NCI-H2196 (cell line): ENCODE results near the gene NBEAL1.
A peak's percentile ranks its signal among the peaks of the same experiment; 100 is the strongest.
"Not testable (repeated sequence)": the region's sequence is repeated elsewhere in the genome, so short reads cannot be mapped to it uniquely, and the experiment has no call there.

ENCODE experiments used
- DNase-seq: peaks from one replicate; lab custom pipeline; 2025; ENCODE audit not compliant: unreplicated experiment; lab: John Stamatoyannopoulos, UW

NBEAL1 gene

DNA sequence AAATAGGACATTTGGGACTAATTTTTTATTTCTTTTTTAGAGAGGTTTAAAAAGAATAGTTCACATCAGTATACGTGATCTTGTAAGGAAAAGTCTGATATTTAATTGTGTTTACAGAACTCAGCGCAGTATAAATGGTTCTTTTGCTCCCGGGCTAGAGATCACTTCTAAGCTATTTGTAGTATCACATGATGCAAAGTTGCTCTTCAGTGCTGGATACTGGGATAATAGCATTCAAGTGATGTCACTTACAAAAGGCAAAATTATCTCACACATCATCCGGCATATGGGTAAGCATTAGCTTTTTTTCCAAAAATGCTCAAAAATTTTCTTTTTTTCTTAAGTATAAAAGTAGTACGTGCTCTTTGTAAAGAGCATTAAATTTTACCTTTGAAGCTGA is 186.8 kb downstream of the NBEAL1 start:
- DNase-seq = no peak

DNA sequence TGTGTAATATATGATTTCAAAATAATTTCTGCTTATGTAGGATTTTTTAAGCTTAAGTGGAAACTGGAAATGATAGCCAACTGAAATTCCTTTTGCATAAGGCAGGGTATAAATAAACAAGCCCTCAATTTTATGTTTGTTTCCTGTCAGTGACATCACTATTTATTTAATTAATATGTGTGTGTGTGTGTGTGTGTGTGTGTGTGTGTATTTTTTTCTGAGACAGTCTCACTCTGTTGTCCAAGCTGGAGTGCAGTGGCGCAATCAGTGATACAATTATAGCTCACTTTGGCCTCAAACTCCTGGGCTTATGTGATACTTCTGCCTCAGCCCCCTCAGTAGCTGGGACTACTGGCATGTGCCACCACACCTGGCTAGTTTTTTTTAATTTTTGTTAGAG is 194.9 kb downstream of the NBEAL1 start:
- no peak for DNase-seq

DNA sequence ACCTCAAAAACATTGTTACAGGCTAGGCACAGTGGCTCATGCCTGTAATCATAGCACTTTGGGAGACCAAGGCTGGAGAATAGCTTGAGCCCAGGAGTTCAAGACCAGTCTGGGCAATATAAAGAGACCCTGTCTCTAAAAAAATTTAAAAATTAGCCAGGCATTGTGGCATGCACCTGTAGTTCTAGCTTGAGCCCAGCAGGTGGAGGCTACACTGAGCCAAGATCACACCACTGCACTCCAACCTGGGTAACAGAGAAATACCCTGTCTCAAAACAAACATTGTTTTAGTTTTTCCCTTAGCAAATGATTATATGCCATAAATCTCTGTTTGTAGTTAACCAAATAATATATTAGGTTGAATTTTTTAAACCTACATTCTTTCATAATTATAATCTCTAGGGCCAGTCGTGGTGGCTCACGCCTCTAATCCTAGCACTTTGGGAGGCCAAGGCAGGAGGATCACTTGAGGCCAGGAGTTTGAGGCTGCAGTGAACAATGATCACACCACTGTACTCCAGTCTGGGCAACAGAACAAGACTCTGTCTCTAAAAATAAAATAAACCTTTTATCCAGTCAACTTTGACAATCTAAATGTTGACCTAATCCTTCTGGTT is 210.9 kb downstream of the NBEAL1 start:
- peak; percentile 13 for DNase-seq

DNA sequence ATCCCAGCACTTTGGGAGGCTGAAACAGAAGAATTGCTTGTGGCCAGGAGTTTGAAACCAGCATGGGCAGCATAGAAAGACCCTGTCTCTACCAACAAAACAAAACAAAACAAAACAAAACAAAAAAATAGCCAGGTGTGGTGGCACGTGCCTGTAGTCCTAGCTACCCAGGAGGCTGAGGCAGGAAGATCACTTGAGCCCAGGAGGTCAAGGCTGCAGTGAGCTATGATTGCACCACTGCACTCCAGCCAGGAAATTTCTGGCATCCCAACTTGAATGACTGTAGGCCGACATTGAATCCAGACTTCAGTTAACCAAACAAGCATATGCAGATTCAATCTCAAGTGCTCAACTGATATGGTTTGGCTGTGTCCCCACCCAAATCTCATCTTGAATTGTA is 215.0 kb downstream of the NBEAL1 start:
- not testable (repeated sequence) for DNase-seq

DNA sequence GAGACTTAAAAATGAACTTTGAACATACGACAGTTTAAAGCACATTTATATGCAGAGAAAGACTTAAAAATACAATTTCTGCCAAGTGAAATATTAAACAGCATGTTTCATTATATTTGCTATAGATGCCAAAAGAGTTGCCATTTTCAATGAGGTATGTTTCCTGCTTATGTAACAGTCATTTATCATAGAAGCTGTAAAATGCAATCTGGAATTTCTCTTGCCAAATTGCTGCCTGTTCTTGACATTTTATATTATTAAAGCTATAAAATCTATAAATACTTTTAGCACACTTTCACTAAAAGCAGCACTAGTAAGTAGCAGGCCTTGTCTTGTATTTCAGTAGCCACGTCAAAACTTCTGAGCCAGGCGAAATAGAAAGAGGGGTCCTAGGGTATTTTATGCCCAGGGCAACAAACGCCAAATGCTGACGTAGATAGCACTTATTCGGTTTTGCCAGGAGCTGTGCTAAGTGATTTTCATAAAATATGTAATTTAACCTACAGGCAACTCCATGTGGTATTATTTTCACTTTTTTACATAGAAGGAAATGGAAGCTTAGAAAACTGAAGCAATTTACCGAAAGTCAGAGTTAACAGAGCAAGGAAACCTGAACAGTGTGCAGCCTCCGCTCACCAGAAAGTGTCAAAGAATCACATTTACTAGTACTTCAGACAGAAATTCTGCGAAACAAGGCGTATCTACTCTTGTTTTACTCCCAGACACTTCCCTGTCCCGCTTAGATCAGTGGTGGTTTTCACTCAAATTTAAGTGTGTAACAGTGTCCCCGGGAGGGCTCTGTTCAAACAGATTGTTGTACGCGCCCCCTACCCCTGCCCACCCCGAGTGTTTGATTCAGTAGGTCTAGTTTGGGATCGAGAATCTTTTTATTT is 222.9 kb downstream of the NBEAL1 start:
- DNase-seq = no peak

DNA sequence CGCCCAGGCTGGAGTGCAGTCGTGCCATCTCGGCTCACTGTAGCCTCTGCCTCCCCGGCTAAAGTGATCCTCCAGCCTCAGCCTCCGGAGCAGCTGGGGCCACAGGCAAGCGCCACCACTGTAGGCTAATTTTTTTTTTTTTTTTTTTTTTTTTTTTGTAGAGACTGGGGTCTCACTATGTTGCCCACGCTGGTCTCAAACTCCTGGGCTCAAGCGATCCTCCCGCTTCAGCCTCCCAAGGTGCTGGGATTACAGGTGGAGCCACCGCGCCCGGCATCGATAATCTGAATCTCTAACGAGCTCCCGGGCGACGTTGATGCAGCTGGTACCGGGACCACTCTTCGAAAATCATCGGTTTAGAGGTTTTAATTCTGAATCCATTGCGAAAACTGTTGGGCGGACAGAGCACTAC is 223.6 kb downstream of the NBEAL1 start:
- no peak for DNase-seq

DNA sequence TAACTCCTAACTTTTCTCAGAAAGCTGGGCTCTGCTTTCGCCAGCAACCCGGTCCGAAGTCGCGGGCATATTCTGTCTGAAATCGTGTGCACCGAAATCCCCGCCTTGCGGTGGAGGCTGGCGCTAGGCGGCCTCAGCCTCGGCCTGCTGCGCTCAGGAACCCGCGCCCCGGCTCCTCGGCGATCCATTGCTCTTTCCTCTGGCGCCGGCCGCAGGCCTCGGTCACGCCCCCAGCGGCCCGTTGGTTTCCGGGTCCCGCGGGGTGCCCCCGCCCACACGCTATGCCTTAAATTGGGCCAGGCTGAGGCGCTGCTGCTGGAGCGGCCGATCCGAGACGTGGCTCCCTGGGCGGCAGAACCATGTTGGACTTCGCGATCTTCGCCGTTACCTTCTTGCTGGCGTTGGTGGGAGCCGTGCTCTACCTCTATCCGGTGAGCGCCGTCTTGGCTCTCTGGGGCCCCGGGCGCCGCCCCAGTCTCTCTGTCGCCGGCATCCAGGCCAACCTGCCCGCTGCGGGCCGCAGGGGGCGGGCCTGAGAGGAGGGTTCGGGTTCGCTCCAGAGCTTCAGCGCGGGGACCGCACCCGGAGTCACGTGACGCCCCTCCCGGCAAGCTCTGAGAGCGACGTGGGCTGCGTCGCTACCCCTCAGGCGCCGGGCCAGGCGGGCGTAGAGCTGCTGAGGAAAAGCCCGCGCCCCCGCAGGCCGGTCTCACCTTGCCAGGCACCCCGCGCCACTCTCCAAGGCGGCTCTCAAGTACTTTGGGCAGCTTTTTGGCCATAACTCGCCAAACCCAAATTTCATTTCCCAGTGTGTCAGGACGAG is 224.2 kb downstream of the NBEAL1 start, which contains the start of gene CYP20A1:
TSS of gene CYP20A1 (plus strand) at position 315 of the 823 bp plus-strand sequence. CDS start at position 360, 45 bp downstream.
- peak; percentile 96 for DNase-seq

DNA sequence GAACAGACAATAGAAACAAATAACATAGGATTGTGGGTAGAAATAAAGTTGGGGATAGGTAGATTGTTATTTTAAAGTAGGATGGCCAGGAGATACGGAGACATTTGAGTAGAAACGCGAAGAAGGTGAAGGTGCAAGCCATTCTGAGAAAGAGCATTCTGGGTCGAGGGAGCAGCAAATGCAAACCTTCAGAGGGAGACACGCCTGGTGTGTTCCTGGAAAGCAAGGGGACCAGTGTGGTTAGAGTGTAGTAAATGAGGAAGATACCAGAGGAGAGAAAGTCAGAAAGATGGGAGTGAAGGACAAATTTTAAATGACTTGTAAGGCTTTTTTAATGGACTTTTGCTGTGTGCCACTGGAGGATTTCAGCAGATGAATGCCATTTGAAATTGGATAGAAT is 225.8 kb downstream of the NBEAL1 start:
- no peak for DNase-seq

DNA sequence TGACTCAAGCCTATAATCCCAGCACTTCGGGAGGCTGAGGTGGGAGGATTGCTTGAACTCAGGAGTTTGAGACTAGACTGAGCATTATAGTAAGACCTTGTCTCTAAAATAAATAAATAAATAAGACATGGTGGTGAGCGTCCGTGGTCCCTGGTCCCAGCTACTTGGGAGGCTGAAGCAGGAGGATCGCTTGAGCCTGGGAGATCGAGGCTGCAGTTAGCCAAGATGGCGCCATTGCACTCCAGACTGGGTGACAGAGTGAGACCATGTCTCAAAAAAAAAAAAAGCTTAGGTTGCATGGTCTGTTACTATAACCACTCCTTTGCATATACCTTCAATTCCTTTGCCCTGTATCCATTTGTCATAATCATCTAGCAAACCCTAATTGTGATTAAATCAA is 227.8 kb downstream of the NBEAL1 start:
- DNase-seq = no peak

DNA sequence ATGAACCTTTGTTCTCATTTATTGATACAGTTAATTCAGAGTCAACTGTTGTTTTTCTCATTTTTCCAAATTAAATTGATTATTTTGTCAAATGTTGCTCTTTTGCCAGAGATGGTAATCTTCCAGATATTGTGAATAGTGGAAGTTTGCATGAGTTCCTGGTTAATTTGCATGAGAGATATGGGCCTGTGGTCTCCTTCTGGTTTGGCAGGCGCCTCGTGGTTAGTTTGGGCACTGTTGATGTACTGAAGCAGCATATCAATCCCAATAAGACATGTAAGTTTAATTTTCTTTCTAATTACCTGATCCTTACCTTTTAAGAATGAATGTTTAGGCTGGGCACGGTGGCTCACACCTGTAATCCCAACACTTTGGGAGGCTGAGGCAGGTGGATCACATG is 232.0 kb downstream of the NBEAL1 start:
- DNase-seq = no peak

DNA sequence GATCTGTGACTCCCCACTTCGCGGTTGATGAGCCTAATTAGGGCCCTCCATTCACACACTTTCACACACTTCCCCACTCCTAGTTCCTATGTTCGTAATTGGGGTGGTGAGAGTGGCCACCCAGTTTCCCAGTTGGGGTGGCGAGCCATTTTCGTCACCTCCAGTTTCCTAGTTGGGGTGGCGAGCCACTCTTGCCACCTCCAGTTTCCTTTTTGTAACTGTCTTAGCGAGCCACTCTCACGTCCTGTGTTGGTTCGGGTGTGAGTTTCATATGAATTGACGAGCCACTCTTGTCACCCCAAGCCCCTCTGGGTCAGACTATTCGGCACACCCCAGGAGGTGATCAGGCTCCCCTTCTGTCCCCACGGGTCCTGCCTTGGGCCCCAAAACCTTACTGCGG is 238.1 kb downstream of the NBEAL1 start:
- no peak for DNase-seq

DNA sequence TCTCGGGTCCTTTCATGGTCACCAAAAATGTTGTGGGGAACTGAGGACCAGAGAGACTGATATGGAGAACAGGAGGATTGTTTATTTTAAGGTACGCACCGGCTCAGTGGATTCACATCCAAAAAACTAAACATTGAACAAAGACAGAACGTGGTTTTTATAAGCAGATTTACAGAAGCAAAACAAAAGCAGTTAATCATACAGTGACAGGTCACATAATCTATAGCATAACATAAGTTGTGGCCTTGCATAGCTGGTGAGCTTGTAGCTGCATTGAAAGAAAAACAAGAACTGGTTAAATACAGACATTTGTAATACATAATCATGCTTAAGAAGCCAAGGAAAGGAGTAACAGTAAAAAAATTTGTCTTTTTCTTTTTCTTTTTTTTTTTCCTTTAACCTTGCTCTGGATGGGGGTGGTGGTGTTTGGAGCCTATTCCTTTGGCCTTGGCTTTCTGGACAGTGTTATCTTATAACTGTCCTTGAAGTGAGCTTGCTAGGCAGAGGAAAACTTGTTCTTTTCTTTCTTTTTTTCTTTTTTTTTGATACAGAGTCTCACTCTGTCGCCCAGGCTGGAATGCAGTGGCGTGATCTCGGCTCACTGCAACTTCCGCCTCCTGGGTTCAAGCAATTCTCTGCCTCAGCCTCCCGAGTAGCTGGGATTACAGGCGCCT is 238.9 kb downstream of the NBEAL1 start:
- DNase-seq = not testable (repeated sequence)

DNA sequence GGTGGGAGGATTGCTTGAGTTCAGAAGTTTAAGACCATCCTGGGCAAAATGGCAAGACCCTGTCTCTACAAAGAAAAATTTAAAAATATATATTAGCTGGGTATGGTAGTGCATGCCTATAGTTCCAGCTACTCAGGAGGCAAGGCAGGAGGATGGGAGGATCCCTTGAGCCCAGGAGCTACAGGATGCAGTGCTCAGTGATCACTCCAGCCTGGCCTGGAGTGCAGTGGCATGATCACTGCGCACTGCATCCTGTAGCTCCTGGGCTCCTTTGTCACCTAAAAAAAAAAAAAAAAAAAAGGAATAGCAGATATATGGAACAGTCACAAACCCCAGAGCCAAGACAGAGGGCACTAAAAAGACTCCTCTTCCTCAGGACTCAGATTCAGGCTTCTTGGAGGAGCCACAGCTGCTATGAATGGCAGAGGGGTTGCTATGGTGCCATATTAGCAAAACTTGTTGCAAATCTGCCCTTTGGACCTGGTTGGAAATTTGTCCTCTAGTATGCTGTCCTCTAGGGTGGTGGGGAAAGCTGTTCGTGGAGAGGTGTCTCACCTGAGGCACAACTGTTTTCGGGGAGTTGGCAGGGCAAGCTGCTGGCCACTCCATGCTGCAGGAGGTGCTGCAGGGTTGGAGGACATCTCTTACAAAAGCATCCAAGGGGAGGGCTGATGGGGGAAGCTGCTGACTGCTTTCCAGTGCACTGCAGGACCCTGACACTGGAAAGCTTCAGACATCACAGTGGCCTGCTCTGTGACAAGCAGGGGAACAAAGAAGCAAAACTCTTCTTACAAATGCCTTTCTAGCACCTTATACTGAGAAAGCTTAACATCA is 246.9 kb downstream of the NBEAL1 start:
- no peak for DNase-seq
